GM21723 (cell line): Measurements from ENCODE around the gene PTPN2.

Experiments
- ATAC-seq: cut with Tn5 transposase; IDR thresholded peaks from one replicate; pipeline ENCODE4 v1.9.1; 2021; ENCODE audit warnings: mild to moderate bottlenecking, moderate library complexity; ENCODE audit not compliant: unreplicated experiment

Gene PTPN2

GRCh38 chr18:12860530-12860929, 23.5 kb downstream of the PTPN2 start:
- ATAC-seq, result no peak

DNA sequence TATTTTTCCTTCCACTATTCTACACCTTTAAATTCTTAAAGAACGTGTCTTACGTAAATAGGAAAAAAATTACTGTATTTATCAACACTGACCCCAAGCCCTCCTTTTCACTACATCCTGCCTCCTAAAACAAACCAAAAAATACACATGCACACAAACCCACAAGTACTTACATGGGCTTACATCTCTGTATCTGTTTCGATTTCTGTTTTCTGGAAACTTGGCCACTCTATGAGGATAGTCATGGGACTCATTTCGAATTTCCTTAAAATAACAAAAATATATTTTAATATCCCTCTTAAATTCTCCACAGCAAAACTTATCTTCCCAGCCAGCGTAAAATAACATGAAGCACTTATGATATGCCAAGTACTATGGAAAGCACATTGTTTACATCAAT, 25.0 kb downstream of the PTPN2 start:
- no peak for ATAC-seq

- no peak for ATAC-seq
Measured at GRCh38 chr18:12857991-12858544, 26.0 kb downstream of the PTPN2 start.

GRCh38 chr18:12857215-12857905, 26.7 kb downstream of the PTPN2 start:
- no peak for ATAC-seq

GRCh38 chr18:12855916-12856315, 28.1 kb downstream of the PTPN2 start:
- ATAC-seq, result no peak

DNA sequence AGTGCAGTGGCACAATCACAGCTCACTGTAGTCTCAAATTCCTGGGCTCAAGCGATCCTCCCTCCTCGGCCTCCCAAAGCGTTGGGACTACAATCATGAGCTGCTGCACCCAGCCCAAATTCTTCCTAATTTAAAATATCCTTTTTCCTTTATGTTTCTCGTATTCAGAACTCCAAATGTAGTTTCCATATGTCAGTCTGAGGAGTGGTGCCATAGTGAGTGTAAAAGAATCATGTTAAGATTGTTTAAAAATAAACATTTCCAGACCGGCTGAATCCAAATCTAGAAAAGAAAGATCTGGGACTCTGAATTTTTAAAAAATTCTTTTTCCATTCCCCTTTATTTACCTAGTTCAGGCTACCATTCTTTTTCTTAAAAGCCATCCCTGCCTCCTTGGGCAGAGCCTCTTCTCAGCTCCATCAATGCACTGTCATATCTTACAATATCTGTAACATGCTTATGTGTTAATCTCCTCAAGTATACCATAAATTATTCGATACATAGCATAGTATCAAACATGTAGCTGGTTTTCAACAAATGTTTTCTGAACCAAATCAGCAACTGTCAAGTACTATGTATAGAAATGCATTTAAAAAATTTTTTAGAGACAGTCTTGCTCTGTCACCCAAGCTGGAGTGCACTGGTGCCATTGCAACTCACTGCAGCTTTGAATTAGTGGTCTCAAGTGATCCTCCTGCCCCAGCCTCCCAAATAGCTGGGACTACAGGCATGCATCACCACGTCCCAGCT, 31.3 kb downstream of the PTPN2 start:
- ATAC-seq, result no peak

DNA sequence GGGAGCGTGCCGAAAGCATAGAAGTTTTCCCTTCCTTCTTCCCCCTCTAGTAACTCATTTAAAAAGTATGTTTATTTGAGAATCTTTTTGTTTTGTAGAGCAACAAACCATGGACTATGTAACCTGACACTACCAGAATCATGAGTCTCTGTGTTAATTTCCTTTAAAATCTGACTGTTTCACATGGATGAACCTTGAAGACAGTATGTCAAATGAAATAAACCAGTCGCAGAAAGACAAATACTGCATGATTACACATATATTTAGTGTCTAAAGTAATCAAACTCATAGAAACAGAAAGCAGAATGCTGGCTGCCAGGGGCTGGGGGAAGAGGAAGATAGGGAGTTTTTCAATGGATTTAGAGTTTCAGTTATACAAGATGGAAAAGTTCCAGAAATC, 32.3 kb downstream of the PTPN2 start:
- ATAC-seq, result no peak

GRCh38 chr18:12849548-12849947, 34.5 kb downstream of the PTPN2 start:
- ATAC-seq, result no peak

- ATAC-seq, result no peak
Measured at GRCh38 chr18:12848405-12848804, 35.6 kb downstream of the PTPN2 start.

GRCh38 chr18:12844391-12844790, 39.6 kb downstream of the PTPN2 start:
- ATAC-seq, result no peak

- ATAC-seq, result no peak
Measured at GRCh38 chr18:12843420-12844350, 40.4 kb downstream of the PTPN2 start.

DNA sequence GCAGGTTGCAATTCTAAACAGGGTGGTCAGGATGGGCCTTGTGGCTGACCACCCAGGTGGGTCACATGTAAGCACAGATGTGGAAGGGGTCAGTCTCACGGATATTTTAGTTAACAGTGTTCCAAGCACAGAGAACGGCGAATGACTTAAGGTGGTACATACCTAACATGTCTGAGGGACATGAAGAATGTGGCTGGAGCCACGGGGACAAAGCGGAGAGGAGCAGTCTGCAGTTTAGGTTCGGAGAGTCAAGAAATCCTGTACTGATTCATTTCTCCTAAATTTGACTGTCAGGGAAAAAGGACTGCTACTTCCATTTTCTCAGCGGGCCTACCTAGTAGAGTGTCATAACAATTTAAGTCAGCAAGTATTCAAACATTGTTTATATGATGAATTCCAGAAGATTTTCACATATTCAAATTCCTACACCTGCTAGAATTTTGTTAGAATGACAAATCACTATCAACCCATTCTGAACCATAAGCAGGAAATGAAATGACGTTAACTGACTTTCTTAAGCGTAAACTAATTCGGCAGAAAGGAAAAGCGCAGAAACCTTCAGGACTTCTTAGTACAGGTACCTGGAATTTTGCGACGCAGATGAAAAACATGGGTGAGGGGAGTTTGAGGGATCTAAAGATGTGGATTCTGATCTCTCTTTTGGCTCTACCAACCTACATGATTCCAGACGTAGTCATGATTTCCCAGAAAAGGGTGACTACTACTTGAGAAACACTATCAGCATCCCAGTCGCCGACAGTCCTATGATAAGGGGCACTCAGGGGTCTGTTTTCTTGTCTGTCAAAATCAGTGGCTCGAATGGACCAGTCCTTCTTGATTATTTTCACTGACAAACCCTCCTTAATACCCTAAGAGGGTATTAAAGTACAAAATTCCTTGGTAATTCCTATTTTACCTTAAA, 41.3 kb downstream of the PTPN2 start:
- ATAC-seq, result no peak

DNA sequence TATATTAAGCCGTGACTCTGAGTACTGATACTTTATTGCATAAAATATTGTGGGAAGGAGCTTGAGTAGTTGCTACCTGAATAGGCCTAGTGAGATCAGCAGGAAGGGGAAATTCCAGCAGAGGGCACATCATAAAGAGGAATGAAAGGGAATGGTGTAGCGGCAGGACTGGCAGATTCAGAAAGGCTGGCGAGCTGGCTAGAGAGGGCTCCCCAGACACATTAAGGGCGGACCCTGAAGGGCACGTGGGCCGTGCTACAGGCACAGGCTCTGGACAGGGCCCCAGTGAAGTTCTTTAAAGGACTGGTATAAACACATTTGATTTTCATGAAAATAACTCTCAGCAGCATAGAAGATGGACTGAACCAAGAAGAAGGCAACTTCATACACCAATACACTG, 43.0 kb downstream of the PTPN2 start:
- no peak for ATAC-seq

GRCh38 chr18:12840382-12840781, 43.7 kb downstream of the PTPN2 start:
- no peak for ATAC-seq

- peak; percentile 80 for ATAC-seq
Measured at GRCh38 chr18:12839526-12840196, 44.4 kb downstream of the PTPN2 start.

GRCh38 chr18:12839057-12839525, 44.9 kb downstream of the PTPN2 start:
- ATAC-seq, result peak; percentile 53

DNA sequence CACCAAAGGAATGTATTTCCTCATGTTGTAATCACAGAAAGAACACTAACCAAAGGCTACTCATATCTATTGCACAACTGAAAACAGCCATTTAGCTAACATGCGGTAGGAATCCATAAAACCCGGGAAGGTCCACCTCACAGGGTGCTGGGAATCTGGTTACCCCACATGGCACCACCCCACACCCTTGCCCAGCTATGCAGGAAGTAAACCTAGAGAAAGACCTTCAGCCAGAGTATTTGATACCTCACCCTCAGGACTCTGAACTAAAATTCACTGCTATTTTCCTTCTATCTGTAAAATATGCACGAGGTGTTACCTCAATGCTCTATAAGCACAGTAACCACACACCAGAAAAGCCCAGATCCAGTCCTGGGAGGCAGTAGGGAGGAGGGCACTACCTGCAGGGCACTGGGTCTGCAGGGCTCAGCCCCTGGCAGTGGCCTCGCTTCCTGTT, 45.8 kb downstream of the PTPN2 start:
- ATAC-seq, result no peak

- no peak for ATAC-seq
Measured at GRCh38 chr18:12837747-12838146, 46.3 kb downstream of the PTPN2 start.

- no peak for ATAC-seq
Measured at GRCh38 chr18:12836551-12836950, 47.5 kb downstream of the PTPN2 start.
